Gastroesophageal sphincter (tissue), 4 donors: ENCODE data around the gene ABHD14A. TPM values are rescaled to one million over a fixed set of nuclear protein-coding genes. Genes with fewer than 3 reads are reported as not detected.

Experiments used
- ATAC-seq: fragments of 150-250 bp; one replicate; pipeline ENCODE4 v1.9.1; 2016; ENCODE audit warnings: mild to moderate bottlenecking, moderate library complexity
- H3K27ac ChIP-seq, 4 donors: fragments of 200-600 bp; sonication (generic) in 3 of 4; 1 replicate in 3 of 4; 2 replicates in 1 of 4; pipeline ENCODE4 v1.5.1; 2016 to 2019
- H3K27me3 ChIP-seq: fragments of 200-600 bp; sonication (generic); one replicate; pipeline ENCODE4 v1.5.1; 2019
- H3K36me3 ChIP-seq, 2 donors: fragments of 200-600 bp; sonication (generic); one replicate each; pipeline ENCODE4 v1.5.1; 2019; ENCODE audit warnings: control low read depth in 1 of 2
- H3K4me1 ChIP-seq, 3 donors: fragments of 200-600 bp; sonication (generic); 1 replicate in 2 of 3; 2 replicates in 1 of 3; pipeline ENCODE4 v1.5.1; 2016 to 2019; ENCODE audit warnings: control low read depth in 2 of 3
- H3K4me3 ChIP-seq, 2 donors: fragments of 200-600 bp; sonication (generic); one replicate each; pipeline ENCODE4 v1.5.1; 2019; ENCODE audit warnings: mild to moderate bottlenecking in 1 of 2, moderate library complexity in 1 of 2
- H3K9me3 ChIP-seq, 3 donors: fragments of 200-600 bp; sonication (generic); one replicate each; pipeline ENCODE4 v1.5.1; 2017 to 2019; ENCODE audit warnings: control low read depth in 2 of 3
- EP300 ChIP-seq: sonication (generic); formaldehyde crosslinking; IDR thresholded peaks from one replicate; pipeline ENCODE4 v1.6.1; 2017; ENCODE audit warnings: antibody characterized with exemption, mild to moderate bottlenecking
- POLR2A ChIP-seq, 2 donors: fragments of 450-650 bp; IDR thresholded peaks; one replicate each; pipeline ENCODE4 v1.6.1; 2017; ENCODE audit warnings: antibody characterized with exemption in 2 of 2, mild to moderate bottlenecking in 2 of 2, moderate library complexity in 1 of 2
- POLR2AphosphoS5 ChIP-seq: sonication (generic); formaldehyde crosslinking; IDR thresholded peaks from one replicate; pipeline ENCODE4 v1.6.1; 2017; ENCODE audit warnings: antibody characterized with exemption
- WGBS, 2 donors: methylation state at CpG; one replicate each; pipeline ENCODE4 v1.1.5; 2018; ENCODE audit warnings: low coverage in 1 of 2; 5-methylcytosine and 5-hydroxymethylcytosine counted together
- total RNA-seq, 4 donors: library from RNA; depleted of rRNA; stranded (reverse); fragments of >200 nt; gene quantifications; one replicate each; pipeline ENCODE4 v1.1.0, GENCODE V29; 2016
- TF ChIP-seq, protein P1 (sequence below), 4 experiments: fragments of 200-600 bp in 2 of 4; fragments of 450-650 bp in 2 of 4; sonication (generic) in 1 of 4; IDR thresholded peaks; one replicate each; pipeline ENCODE4 v1.5.1; 2017 to 2019; ENCODE audit warnings: antibody characterized with exemption in 4 of 4, mild to moderate bottlenecking in 2 of 4, moderate library complexity in 2 of 4

The ABHD14A gene
- total RNA-seq, 4 donors from 2014 or later: 12.6 to 20.2 (median 13.8) TPM

DNA sequence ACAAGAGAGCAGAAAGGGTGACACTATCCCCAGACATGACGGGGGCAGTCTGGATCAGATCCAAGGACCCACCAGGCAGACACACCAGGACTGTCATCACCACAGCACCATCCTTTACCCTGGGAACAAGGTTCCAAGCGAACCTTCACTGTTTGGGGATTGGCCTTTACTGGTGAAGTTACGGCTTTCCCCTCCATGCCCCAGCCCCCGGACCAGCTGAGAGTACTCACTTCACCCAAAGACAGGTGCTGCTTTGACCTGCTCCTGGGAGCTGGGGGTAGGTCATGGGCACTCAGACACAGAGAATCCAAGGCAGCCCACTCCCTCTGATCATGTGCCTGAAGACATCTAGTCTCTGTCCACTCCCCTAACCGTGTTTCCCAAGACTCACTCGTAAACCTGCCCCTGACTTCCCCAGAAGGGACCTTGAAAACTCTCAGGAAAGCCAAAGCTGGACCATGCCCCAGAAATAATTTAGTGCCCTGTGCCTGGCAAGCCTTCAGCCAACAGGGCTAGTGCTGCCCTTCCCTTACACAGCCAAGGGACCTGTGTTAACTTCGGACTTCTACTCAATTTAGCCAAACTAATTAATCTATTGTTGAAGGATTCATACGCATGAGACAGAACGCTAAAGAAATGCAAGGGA is 36.0 kb upstream of the ABHD14A start:
- no peak for TF ChIP-seq POLR2AphosphoS5
- no peak for TF ChIP-seq POLR2A (IDR thresholded peaks at IDR 0.05)
- TF ChIP-seq, protein P1, sequence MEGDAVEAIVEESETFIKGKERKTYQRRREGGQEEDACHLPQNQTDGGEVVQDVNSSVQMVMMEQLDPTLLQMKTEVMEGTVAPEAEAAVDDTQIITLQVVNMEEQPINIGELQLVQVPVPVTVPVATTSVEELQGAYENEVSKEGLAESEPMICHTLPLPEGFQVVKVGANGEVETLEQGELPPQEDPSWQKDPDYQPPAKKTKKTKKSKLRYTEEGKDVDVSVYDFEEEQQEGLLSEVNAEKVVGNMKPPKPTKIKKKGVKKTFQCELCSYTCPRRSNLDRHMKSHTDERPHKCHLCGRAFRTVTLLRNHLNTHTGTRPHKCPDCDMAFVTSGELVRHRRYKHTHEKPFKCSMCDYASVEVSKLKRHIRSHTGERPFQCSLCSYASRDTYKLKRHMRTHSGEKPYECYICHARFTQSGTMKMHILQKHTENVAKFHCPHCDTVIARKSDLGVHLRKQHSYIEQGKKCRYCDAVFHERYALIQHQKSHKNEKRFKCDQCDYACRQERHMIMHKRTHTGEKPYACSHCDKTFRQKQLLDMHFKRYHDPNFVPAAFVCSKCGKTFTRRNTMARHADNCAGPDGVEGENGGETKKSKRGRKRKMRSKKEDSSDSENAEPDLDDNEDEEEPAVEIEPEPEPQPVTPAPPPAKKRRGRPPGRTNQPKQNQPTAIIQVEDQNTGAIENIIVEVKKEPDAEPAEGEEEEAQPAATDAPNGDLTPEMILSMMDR (IDR thresholded peaks at IDR 0.05): no peak
- no peak for TF ChIP-seq EP300
- 81 to 86% methylated on average over 4 of the region's 9 CpGs for WGBS, 2 donors

DNA sequence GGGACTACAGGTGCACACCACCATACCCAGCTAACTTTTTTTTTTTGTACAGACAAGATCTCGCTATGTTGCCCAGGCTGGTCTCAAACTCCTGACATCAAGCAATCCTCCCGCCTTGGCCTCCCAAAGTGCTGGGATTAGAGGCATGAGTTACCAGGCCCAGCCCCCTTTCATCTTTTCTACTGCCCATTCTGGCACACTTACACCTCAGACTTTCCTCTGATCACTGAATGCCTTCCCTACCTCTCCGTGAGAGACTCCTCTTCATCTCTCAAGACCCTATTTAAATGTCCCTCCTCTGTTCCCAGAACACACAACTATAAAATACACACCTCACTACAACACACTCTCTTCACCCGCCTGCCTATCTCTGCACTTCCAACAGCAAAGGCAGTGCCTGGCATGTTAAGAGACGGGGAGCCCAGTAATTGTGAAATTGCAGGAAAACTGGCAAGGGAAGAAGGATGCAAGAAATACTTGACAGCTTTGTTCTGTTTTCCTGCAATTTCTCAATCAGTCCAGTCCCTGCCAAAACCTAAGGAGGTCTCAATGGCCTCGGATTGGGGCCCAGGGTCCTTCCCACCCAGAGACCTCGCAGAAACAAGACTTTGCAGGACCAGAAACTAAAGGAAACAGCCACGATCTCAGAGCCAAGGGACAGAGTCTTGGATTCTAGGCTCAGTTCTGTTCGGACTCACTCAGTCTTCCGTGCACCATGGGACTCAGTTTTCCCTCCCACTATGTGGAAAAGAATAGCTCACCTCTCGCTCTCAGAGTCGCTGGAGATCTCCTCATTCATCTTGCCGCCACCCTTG is 34.0 kb upstream of the ABHD14A start:
- no peak for ATAC-seq
- TF ChIP-seq POLR2A (IDR thresholded peaks at IDR 0.05) (no peak), POLR2AphosphoS5 (no peak), EP300 (no peak)
- TF ChIP-seq, protein P1 (IDR thresholded peaks at IDR 0.05): no peak
- 11 to 69% methylated on average over 4 to 7 of the region's 13 CpGs for WGBS, 2 donors
- H3K36me3 ChIP-seq: peaks cover 0 to 57% of the 10 kb centered on the region in 2 donors
- H3K4me3 ChIP-seq: peak overlapping the region; percentile 58 to 86
- no peaks in the 10 kb centered on the region for H3K27me3 ChIP-seq
- no peaks in the 10 kb centered on the region for H3K9me3 ChIP-seq
- peaks cover 0 to 43% (median 22%) of the 10 kb centered on the region in 3 donors for H3K4me1 ChIP-seq
- H3K27ac ChIP-seq: peak overlapping the region in 3 of 4 donors; percentile 81 to 88 (median 82)

More for the DNA sequence above, 36.0 kb upstream of the ABHD14A start:
- ATAC-seq: no peak
- Histone ChIP-seq H3K4me1 (peaks cover 0 to 43% (median 22%) of the 10 kb centered on the region in 3 donors), H3K27me3 (no peaks in the 10 kb centered on the region), H3K9me3 (no peaks in the 10 kb centered on the region), H3K36me3 (peaks cover 0 to 57% of the 10 kb centered on the region in 2 donors), H3K4me3 (no peak overlapping the region), H3K27ac (no peak overlapping the region)

DNA sequence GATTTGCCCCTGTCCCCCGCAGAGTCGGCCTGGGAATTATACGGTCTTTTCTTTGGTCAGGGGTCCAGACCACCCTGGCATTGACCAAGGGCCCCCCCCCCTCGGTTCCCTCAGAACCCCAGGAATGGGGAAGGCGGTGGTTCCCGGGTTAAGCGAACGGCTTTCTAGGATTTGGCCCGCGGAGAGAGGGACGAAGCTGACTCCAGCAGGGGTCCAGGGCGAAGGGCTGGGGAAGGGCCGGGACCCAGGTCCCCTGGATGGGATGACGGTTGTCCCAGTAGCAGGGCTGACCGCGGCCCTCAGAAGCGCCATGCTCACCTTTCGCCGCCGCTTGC is 33.4 kb upstream of the ABHD14A start:
- no CpG with 5 or more reads among the region's 20 CpGs for WGBS, 2 donors
- Histone ChIP-seq H3K27ac (peak overlapping the region; percentile 24 to 88 (median 82)), H3K4me3 (peak overlapping the region; percentile 58 to 86), H3K9me3 (no peaks in the 10 kb centered on the region), H3K36me3 (peaks cover 0 to 56% of the 10 kb centered on the region in 2 donors), H3K27me3 (no peaks in the 10 kb centered on the region), H3K4me1 (peaks cover 0 to 43% (median 22%) of the 10 kb centered on the region in 3 donors)
- no peak for TF ChIP-seq POLR2AphosphoS5
- TF ChIP-seq, protein P1 (IDR thresholded peaks at IDR 0.05): no peak
- no peak for ATAC-seq

DNA sequence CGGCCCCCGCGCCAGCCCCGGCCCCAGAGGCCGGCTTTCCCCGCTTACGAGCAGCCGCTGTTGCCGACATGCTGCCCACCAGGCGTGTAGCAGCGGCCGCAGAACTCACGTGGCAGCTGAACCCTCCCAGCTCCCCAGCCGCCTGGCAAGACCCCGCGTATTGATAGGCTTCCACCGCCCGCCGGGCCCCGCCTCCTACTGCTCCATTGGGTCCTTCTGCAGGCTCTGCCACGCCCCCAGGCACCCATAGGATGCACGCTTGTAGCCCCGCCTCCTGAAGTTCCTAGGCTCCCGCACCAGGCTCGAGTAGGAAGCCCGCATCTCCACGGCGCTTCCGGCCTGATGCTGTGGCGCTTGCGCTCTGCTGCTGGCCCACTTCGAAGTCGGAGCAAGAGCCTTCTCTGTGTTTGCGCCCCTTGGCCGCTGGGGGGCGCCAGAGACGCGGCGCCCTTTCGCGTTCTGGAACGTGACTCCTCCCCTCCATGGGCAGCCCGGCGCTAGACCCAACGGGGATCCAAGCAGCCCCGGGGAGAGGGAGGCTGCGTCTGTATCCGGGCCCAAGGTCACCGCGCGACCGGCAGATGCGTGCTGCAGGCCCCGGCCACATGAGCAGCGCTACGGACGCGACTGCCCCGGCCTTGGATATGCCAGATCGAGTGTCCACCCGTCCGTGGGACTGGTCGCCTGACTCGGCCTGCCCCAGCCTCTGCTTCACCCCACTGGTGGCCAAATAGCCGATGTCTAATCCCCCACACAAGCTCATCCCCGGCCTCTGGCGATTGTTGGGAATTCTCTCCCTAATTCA is 32.9 kb upstream of the ABHD14A start, which contains the start of the genes PARP3 and RRP9:
Gene PARP3 (plus strand): TSS at position 566 of the 805 bp plus-strand sequence. CDS start 993 bp downstream, outside the sequence.
Gene RRP9 (minus strand): TSS at position 107 of the 805 bp plus-strand sequence. CDS start 37 bp downstream, at position 70.
- TF ChIP-seq EP300 (no peak), POLR2AphosphoS5 (peak; percentile 69), POLR2A (IDR thresholded peaks at IDR 0.05) (peak; percentile 73 to 75)
- TF ChIP-seq, protein P1 (IDR thresholded peaks at IDR 0.05): peak in 3 of 4 experiments; percentile 99 to 100 (median 99)
- peak; percentile 97 for ATAC-seq
- Histone ChIP-seq H3K4me3 (peak within 1 kb of the TSS; percentile 58 to 86), H3K27ac (peak within 1 kb of the TSS; percentile 81 to 91 (median 88)), H3K4me1 (peaks cover 0 to 43% (median 22%) of the 10 kb centered on the region in 3 donors), H3K36me3 (peaks cover 0 to 55% of the 10 kb centered on the region in 2 donors), H3K9me3 (no peaks in the 10 kb centered on the region), H3K27me3 (no peaks in the 10 kb centered on the region)
- 0 to 4% methylated on average over 5 of the region's 67 CpGs for WGBS, 2 donors
